Thoracic aorta (tissue), 2 donors: Measurements from ENCODE around the gene FBXO22. TPM values are rescaled to one million over a fixed set of nuclear protein-coding genes. Genes with fewer than 3 reads are reported as not detected.
"Not testable (repeated sequence)": the region's sequence is repeated elsewhere in the genome, so short reads cannot be mapped to it uniquely, and the experiment has no call there.

ENCODE experiments used
- ATAC-seq: fragments of 150-250 bp; one replicate; pipeline ENCODE4 v1.8.0; 2017; ENCODE audit warnings: low read depth; ENCODE audit not compliant: insufficient number of reproducible peaks, low FRiP score
- DNase-seq: peaks from one replicate; pipeline ENCODE4 v3.0.0-alpha.2; 2020; ENCODE audit warnings: low spot score
- H3K27ac ChIP-seq, 2 donors: fragments of 200-600 bp; sonication (generic); 1 replicate in 1 of 2; 2 replicates in 1 of 2; pipeline ENCODE4 v1.5.1; 2016; ENCODE audit warnings: mild to moderate bottlenecking in 2 of 2, moderate library complexity in 2 of 2
- H3K27me3 ChIP-seq: fragments of 200-600 bp; sonication (generic); replicated peaks from 2 replicates; pipeline ENCODE4 v1.6.0; 2016; ENCODE audit warnings: mild to moderate bottlenecking; ENCODE audit not compliant: insufficient read depth
- H3K36me3 ChIP-seq: fragments of 200-600 bp; sonication (generic); one replicate; pipeline ENCODE4 v1.5.1; 2016
- H3K4me1 ChIP-seq, 2 donors: fragments of 200-600 bp; sonication (generic); 1 replicate in 1 of 2; 2 replicates in 1 of 2; pipeline versions ENCODE4 v1.5.1 to v1.6.0; 2016; ENCODE audit warnings: low read depth in 2 of 2, mild to moderate bottlenecking in 1 of 2; ENCODE audit not compliant: control insufficient read depth in 1 of 2
- H3K4me3 ChIP-seq: fragments of 200-600 bp; sonication (generic); 2 replicates; pipeline ENCODE4 v1.5.1; 2016; ENCODE audit warnings: mild to moderate bottlenecking
- H3K9me3 ChIP-seq: fragments of 200-600 bp; sonication (generic); 2 replicates; pipeline ENCODE4 v1.5.1; 2016
- CTCF ChIP-seq: fragments of 200-600 bp; sonication (generic); IDR thresholded peaks from one replicate; pipeline ENCODE4 v1.5.1; 2019; ENCODE audit warnings: antibody characterized with exemption
- total RNA-seq, 2 donors: library from RNA; depleted of rRNA; stranded (reverse); fragments of >200 nt; gene quantifications; one replicate each; pipeline versions ENCODE4 v1.1.0 to v1.2.3, GENCODE V29; 2016

The FBXO22 gene
- total RNA-seq, 2 donors from 2014 or later, result 14.7 to 20.7 TPM

- Histone ChIP-seq H3K9me3 (no peaks in the 10 kb centered on the region), H3K27ac (no peak overlapping the region), H3K36me3 (peaks cover 16% of the 10 kb centered on the region), H3K27me3 (no peaks in the 10 kb centered on the region), H3K4me1 (peaks cover 0 to 12% of the 10 kb centered on the region in 2 donors), H3K4me3 (no peak overlapping the region)
- no peak for ATAC-seq
- TF ChIP-seq CTCF, result no peak
- DNase-seq, result no peak
These were observed 34.2 kb upstream of the FBXO22 start for GRCh38 chr15:75869446-75869845.

GRCh38 chr15:75871589-75871988 lies 32.1 kb upstream of the FBXO22 start:
- ATAC-seq, H3K27me3 ChIP-seq: not testable (repeated sequence)
- H3K36me3 ChIP-seq, result peaks cover 16% of the 10 kb centered on the region

GRCh38 chr15:75872403-75872990 lies 31.2 kb upstream of the FBXO22 start:
- Histone ChIP-seq H3K27ac (no peak overlapping the region), H3K4me3 (no peak overlapping the region), H3K27me3 (no peaks in the 10 kb centered on the region), H3K36me3 (peaks cover 16% of the 10 kb centered on the region), H3K4me1 (no peaks in the 10 kb centered on the region), H3K9me3 (no peaks in the 10 kb centered on the region)
- ATAC-seq, result no peak
- TF ChIP-seq CTCF, result no peak
- DNase-seq, result no peak

More at GRCh38 chr15:75871589-75871988, 32.1 kb upstream of the FBXO22 start:
- not testable (repeated sequence) for H3K4me3 ChIP-seq, H3K27ac ChIP-seq, H3K4me1 ChIP-seq, DNase-seq, H3K9me3 ChIP-seq

- H3K27me3 ChIP-seq, result no peaks in the 10 kb centered on the region
- H3K27ac ChIP-seq, result no peak overlapping the region
- H3K36me3 ChIP-seq, result peaks cover 4% of the 10 kb centered on the region
- no peaks in the 10 kb centered on the region for H3K9me3 ChIP-seq
- no peaks in the 10 kb centered on the region for H3K4me1 ChIP-seq
- no peak for ATAC-seq
- no peak for TF ChIP-seq CTCF
- no peak for DNase-seq
- H3K4me3 ChIP-seq, result no peak overlapping the region
These were observed 19.6 kb upstream of the FBXO22 start for GRCh38 chr15:75884041-75884440.

- ATAC-seq, result no peak
These were observed 16.5 kb upstream of the FBXO22 start for GRCh38 chr15:75887178-75887577.

More at GRCh38 chr15:75887178-75887577, 16.5 kb upstream of the FBXO22 start:
- H3K36me3 ChIP-seq, result peaks cover 4% of the 10 kb centered on the region
- no peaks in the 10 kb centered on the region for H3K27me3 ChIP-seq
- H3K27ac ChIP-seq, result no peak overlapping the region
- peaks cover 0 to 4% of the 10 kb centered on the region in 2 donors for H3K4me1 ChIP-seq
- DNase-seq, result no peak
- no peak overlapping the region for H3K4me3 ChIP-seq
- no peak for TF ChIP-seq CTCF
- no peaks in the 10 kb centered on the region for H3K9me3 ChIP-seq
